GM19395 (cell line): ENCODE results near the gene SNX25.
"Not testable (repeated sequence)": the region's sequence is repeated elsewhere in the genome, so short reads cannot be mapped to it uniquely, and the experiment has no call there.

Experiments used
- ATAC-seq: cut with Tn5 transposase; IDR thresholded peaks from one replicate; pipeline ENCODE4 v1.9.1; 2021; ENCODE audit warnings: mild to moderate bottlenecking, moderate library complexity; ENCODE audit not compliant: unreplicated experiment

Gene SNX25

GRCh38 chr4:185209031-185209851, at the start of gene SNX25:
TSS of gene SNX25 (plus strand) at chr4:185209598. CDS start at chr4:185209827, 229 bp downstream.
- ATAC-seq: peak; percentile 63

- ATAC-seq: peak; percentile 98
These were observed 43.8 kb upstream of the SNX25 start for GRCh38 chr4:185165605-185166063.

- ATAC-seq: no peak
These were observed 42.2 kb upstream of the SNX25 start for GRCh38 chr4:185167234-185167633.

- ATAC-seq: peak; percentile 96
These were observed 37.9 kb upstream of the SNX25 start for GRCh38 chr4:185171373-185172071.

- ATAC-seq: no peak
These were observed 29.9 kb upstream of the SNX25 start for GRCh38 chr4:185179488-185179887.

GRCh38 chr4:185182239-185182638, 27.2 kb upstream of the SNX25 start:
- no peak for ATAC-seq

- ATAC-seq: peak; percentile 77
These were observed 25.6 kb upstream of the SNX25 start for GRCh38 chr4:185183622-185184281.

GRCh38 chr4:185186769-185187168, 22.6 kb upstream of the SNX25 start:
- no peak for ATAC-seq

GRCh38 chr4:185189606-185190305, 19.6 kb upstream of the SNX25 start:
- ATAC-seq: no peak

- ATAC-seq: no peak
These were observed 19.0 kb upstream of the SNX25 start for GRCh38 chr4:185190306-185190856.

GRCh38 chr4:185192059-185192458, 17.3 kb upstream of the SNX25 start:
- ATAC-seq: peak; percentile 92

GRCh38 chr4:185194924-185195888, 14.2 kb upstream of the SNX25 start:
- no peak for ATAC-seq

- no peak for ATAC-seq
These were observed 13.0 kb upstream of the SNX25 start for GRCh38 chr4:185196437-185196836.

GRCh38 chr4:185198189-185198588, 11.2 kb upstream of the SNX25 start:
- ATAC-seq: not testable (repeated sequence)

- no peak for ATAC-seq
These were observed 7.1 kb upstream of the SNX25 start for GRCh38 chr4:185201977-185202962.

- ATAC-seq: peak; percentile 3
These were observed 6.4 kb upstream of the SNX25 start for GRCh38 chr4:185202984-185203485.

GRCh38 chr4:185203486-185204237, 5.7 kb upstream of the SNX25 start, which contains the start of gene CFAP97:
TSS of gene CFAP97 (minus strand) at chr4:185204000. CDS start at chr4:185191196, 12,804 bp downstream.
- ATAC-seq: peak; percentile 69
